HepG2 (cell line): ENCODE measurements around the gene HOXD12. TPM values are rescaled to one million over a fixed set of nuclear protein-coding genes. Genes with fewer than 3 reads are reported as not detected.

Experiments used
- ATAC-seq: fragments of 200-7000 bp; cut with Tn5 transposase; 3 replicates; pipeline ENCODE4 v1.9.1; 2020; ENCODE audit warnings: mild to moderate bottlenecking, moderate library complexity
- BruUV-seq: library from RNA; stranded (reverse); fragments of 400-500 nt; replicated peaks from 2 replicates; lab custom pipeline; 2021; lab: Mats Ljungman, UMichigan
- CTCF ChIA-PET: fragments of 300-600 bp; formaldehyde crosslinking; extraction: SDS; loops from one replicate; lab custom pipeline; 2021; ENCODE audit warnings: low total read pairs, inconsistent platforms, low intra/inter-chr PET ratio; lab: Yijun Ruan, JAX
- POLR2A ChIA-PET: fragments of 350-600 bp; sonication (Branson Sonifier 250); formaldehyde crosslinking; loops from one replicate; lab custom pipeline; 2020; ENCODE audit warnings: antibody characterized with exemption, inconsistent platforms; lab: Yijun Ruan, JAX
- DNase-seq: peaks from one replicate; pipeline ENCODE4 v3.0.0-alpha.2; 2015; ENCODE audit warnings: low spot score
- FAIRE-seq: peaks from 3 replicates; lab custom pipeline; 2011; peaks lifted over from hg19 to GRCh38; lab: Jason Lieb, UNC
- H2AFZ ChIP-seq: one replicate; pipeline ENCODE4 v1.6.1; 2011; ENCODE audit warnings: low read length, inconsistent platforms
- H3K27ac ChIP-seq: fragments of 300-600 bp; 3 replicates; pipeline ENCODE4 v1.8.0; 2011; ENCODE audit warnings: mixed run types, mild to moderate bottlenecking, mixed read lengths, low read length, inconsistent platforms; ENCODE audit not compliant: insufficient read depth; ENCODE audit errors: extremely low read length
- H3K27me3 ChIP-seq, 2 experiments: fragments of 200-600 bp in 1 of 2; 2 replicates in 1 of 2; 3 replicates in 1 of 2; pipeline versions ENCODE4 v1.6.0 to v1.8.0; 2011; ENCODE audit warnings: low read length in 2 of 2, mild to moderate bottlenecking in 2 of 2, moderate library complexity in 2 of 2, inconsistent platforms in 1 of 2; ENCODE audit not compliant: insufficient read depth in 2 of 2, control insufficient read depth in 1 of 2
- H3K36me3 ChIP-seq, 2 experiments: fragments of 200-600 bp in 1 of 2; replicated peaks in 1 of 2; 2 replicates in 1 of 2; 3 replicates in 1 of 2; pipeline versions ENCODE4 v1.5.1 to v1.8.0; 2011; ENCODE audit warnings: low read length in 2 of 2, inconsistent platforms in 1 of 2; ENCODE audit not compliant: insufficient read depth in 2 of 2, control insufficient read depth in 1 of 2
- H3K4me1 ChIP-seq: 2 replicates; pipeline ENCODE4 v1.5.1; 2012; ENCODE audit warnings: low read length, inconsistent platforms; ENCODE audit not compliant: insufficient read depth
- H3K4me2 ChIP-seq: 2 replicates; pipeline ENCODE4 v1.6.0; 2011; ENCODE audit warnings: low read depth, low read length, inconsistent platforms
- H3K4me3 ChIP-seq, 3 experiments: fragments of 200-600 bp in 1 of 3; sonication (generic), shearing (Covaris generic) in 1 of 3; replicated peaks in 1 of 3; 2 replicates each; pipeline ENCODE4 v1.5.1; 2011 to 2016; ENCODE audit warnings: low read length in 3 of 3, inconsistent platforms in 2 of 3, low read depth in 2 of 3, mild to moderate bottlenecking in 2 of 3, control low read depth in 1 of 3, mixed read lengths in 1 of 3; ENCODE audit not compliant: insufficient read depth in 1 of 3
- H3K79me2 ChIP-seq: one replicate; pipeline ENCODE4 v1.6.1; 2011; ENCODE audit warnings: low read length, inconsistent platforms; ENCODE audit not compliant: insufficient read depth
- H3K9ac ChIP-seq: 2 replicates; pipeline ENCODE4 v1.6.0; 2011; ENCODE audit warnings: mild to moderate bottlenecking, low read depth, low read length, inconsistent platforms; ENCODE audit not compliant: insufficient read depth
- H3K9me3 ChIP-seq: 2 replicates; pipeline ENCODE4 v1.5.1; 2012; ENCODE audit warnings: mild to moderate bottlenecking, low read length
- H4K20me1 ChIP-seq: 2 replicates; pipeline ENCODE4 v1.6.0; 2011; ENCODE audit warnings: inconsistent platforms, mild to moderate bottlenecking, low read length, moderate library complexity; ENCODE audit not compliant: insufficient read depth
- CENPX ChIP-seq: sonication (generic); formaldehyde crosslinking; IDR thresholded peaks from 2 replicates; pipeline ENCODE4 v1.9.0; 2021; ENCODE audit warnings: mild to moderate bottlenecking, missing genetic modification reagents, moderate library complexity
- FOXO4 ChIP-seq: sonication (generic); formaldehyde crosslinking; conservative IDR thresholded peaks from 2 replicates; pipeline ENCODE4 v1.8.1; 2023; ENCODE audit warnings: missing genetic modification reagents
- HNF1B ChIP-seq: sonication (generic); formaldehyde crosslinking; IDR thresholded peaks from 2 replicates; pipeline ENCODE4 v1.5.1; 2020; ENCODE audit warnings: mild to moderate bottlenecking, moderate library complexity, missing genetic modification reagents
- RARA ChIP-seq: IDR thresholded peaks from 2 replicates; pipeline ENCODE4 v1.6.1; 2016; ENCODE audit warnings: missing genetic modification reagents, missing compliant biosample characterization
- ZNF281 ChIP-seq: sonication (generic); formaldehyde crosslinking; IDR thresholded peaks from 2 replicates; pipeline ENCODE4 v1.4.0; 2020; ENCODE audit warnings: missing genetic modification reagents, borderline replicate concordance
- WGBS: methylation state at CpG from one replicate; pipeline ENCODE4 v1.1.6; 2017; ENCODE audit warnings: low lambda C conversion rate; 5-methylcytosine and 5-hydroxymethylcytosine counted together
- in situ Hi-C: cut with HindIII; loops from 2 replicates; pipeline ENCODE4 v1.10.0; 2017; ENCODE audit warnings: low pct_unique_long_range_greater_than_20kb; ENCODE audit not compliant: extremely low pct_ligation_motif_present
- intact Hi-C: fragments of 100-400 bp; cut with micrococcal nuclease; formaldehyde crosslinking; loops from one replicate; pipeline ENCODE4 v1.10.0; 2022; ENCODE audit not compliant: unreplicated experiment
- polyA plus RNA-seq, 8 experiments: library from polyadenylated mRNA; depleted of rRNA in 3 of 8; stranded (reverse) in 7 of 8; unstranded in 1 of 8; fragments of >200 nt; fragmentation: Illumina TruSeq in 4 of 8; extraction: Trizol in 4 of 8; gene quantifications; 2 replicates each; pipeline versions ENCODE4 v1.2.1 to v1.2.3, GENCODE V29; 2011 to 2016; ENCODE audit warnings: low read depth in 4 of 8, missing spikeins in 1 of 8, mixed read lengths in 1 of 8; ENCODE audit not compliant: insufficient read depth in 1 of 8
- total RNA-seq, 5 experiments: library from RNA; depleted of rRNA; stranded (reverse); fragments of >200 nt; fragmentation: Illumina TruSeq; extraction: Trizol; gene quantifications; 2 replicates each; pipeline ENCODE4 v1.2.3, GENCODE V29; 2016; ENCODE audit warnings: low read depth in 1 of 5

Gene HOXD12
- total and polyA plus RNA-seq, 2 of the 13 experiments (the other 11 are each of a cell fraction or from before 2014, with no cell fraction given) = not detected

- peak; percentile 30; the same call in 1 of the 2 replicates for TF ChIP-seq ZNF281 (CRISPR knock-in tag)
- TF ChIP-seq, all 625 proteins: peak for 1
Measured at GRCh38 chr2:176147800-176148496, 48.4 kb downstream of the HOXD12 start (continued).

GRCh38 chr2:176148751-176149421 lies 49.3 kb downstream of the HOXD12 start:
- no TSS peak for BruUV-seq
- no peaks in the 10 kb centered on the region for H3K9me3 ChIP-seq
- ChIA-PET CTCF (no interaction called here), POLR2A (no interaction called here)
- peaks cover 19 to 89% of the 10 kb centered on the region in 2 experiments for H3K27me3 ChIP-seq
- H4K20me1 ChIP-seq = no peaks in the 10 kb centered on the region
- ATAC-seq (peak; percentile 68), FAIRE-seq (peak; percentile 12), DNase-seq (no peak)
- no peak overlapping the region for H3K27ac ChIP-seq
- no peaks in the 10 kb centered on the region for H3K79me2 ChIP-seq
- in situ Hi-C loops = no loop called here
- no peak overlapping the region for H3K9ac ChIP-seq
- H2AFZ ChIP-seq = no peak overlapping the region
- H3K4me3 ChIP-seq = no peak overlapping the region; a peak in 1 of 6 replicates
- H3K36me3 ChIP-seq = no peaks in the 10 kb centered on the region
- intact Hi-C loops = no loop called here
- WGBS = 28% methylated on average over 11 of the region's 11 CpGs
- peak overlapping the region; percentile 37 for H3K4me2 ChIP-seq
- H3K4me1 ChIP-seq = peaks cover 21% of the 10 kb centered on the region
- 0 out of 2 replicates have a peak, but pooled peaks have one; percentile 16 for TF ChIP-seq FOXO4 (CRISPR knock-in tag)
- TF ChIP-seq CENPX (CRISPR knock-in tag) = no peak
- TF ChIP-seq RARA (CRISPR knock-in tag) = peak; percentile 65
- peak; percentile 15; the same call in 1 of the 2 replicates for TF ChIP-seq HNF1B (CRISPR knock-in tag)
